SHP77 (cell line): Measurements from ENCODE around the gene DCLK1.

ENCODE experiments used
- DNase-seq, 2 experiments: peaks; one replicate each; lab custom pipeline; 2025; lab: John Stamatoyannopoulos, UW

Gene DCLK1

GRCh38 chr13:35945368-35945767 lies 185.8 kb downstream of the DCLK1 start:
- DNase-seq, result no peak

GRCh38 chr13:35941374-35941773 lies 189.8 kb downstream of the DCLK1 start:
- no peak for DNase-seq

- DNase-seq, result no peak
Observed at GRCh38 chr13:35940734-35941133, 190.4 kb downstream of the DCLK1 start.

GRCh38 chr13:35936246-35936978 lies 194.8 kb downstream of the DCLK1 start:
- DNase-seq, result no peak

- DNase-seq, result no peak
Observed at GRCh38 chr13:35930665-35931631, 200.2 kb downstream of the DCLK1 start.

GRCh38 chr13:35927567-35928021 lies 203.6 kb downstream of the DCLK1 start:
- DNase-seq, result peak; percentile 24 to 55

- no peak for DNase-seq
Observed at GRCh38 chr13:35926859-35927530, 204.2 kb downstream of the DCLK1 start.

GRCh38 chr13:35925669-35926068 lies 205.5 kb downstream of the DCLK1 start:
- no peak for DNase-seq

GRCh38 chr13:35923347-35923746 lies 207.8 kb downstream of the DCLK1 start:
- no peak for DNase-seq

- DNase-seq, result no peak
Observed at GRCh38 chr13:35920816-35921215, 210.4 kb downstream of the DCLK1 start.

- DNase-seq, result no peak
Observed at GRCh38 chr13:35917942-35918645, 213.1 kb downstream of the DCLK1 start.

GRCh38 chr13:35917252-35917941 lies 213.8 kb downstream of the DCLK1 start:
- no peak for DNase-seq

- DNase-seq, result no peak
Observed at GRCh38 chr13:35916146-35916545, 215.0 kb downstream of the DCLK1 start.

GRCh38 chr13:35914662-35915061 lies 216.5 kb downstream of the DCLK1 start:
- DNase-seq, result no peak

GRCh38 chr13:35912841-35913240 lies 218.3 kb downstream of the DCLK1 start:
- DNase-seq, result no peak

- no peak for DNase-seq
Observed at GRCh38 chr13:35909837-35910540, 221.2 kb downstream of the DCLK1 start.

GRCh38 chr13:35909091-35909490 lies 222.1 kb downstream of the DCLK1 start:
- no peak for DNase-seq

GRCh38 chr13:35908226-35908625 lies 223.0 kb downstream of the DCLK1 start:
- no peak for DNase-seq

- no peak for DNase-seq
Observed at GRCh38 chr13:35906636-35907035, 224.5 kb downstream of the DCLK1 start.

GRCh38 chr13:35903075-35903474 lies 228.1 kb downstream of the DCLK1 start:
- DNase-seq, result no peak
